Activated CD4-positive, alpha-beta T cell treated with anti-CD3 and anti-CD28 coated beads, Interleukin-2, Interleukin-4, amounts not matched to agents 100 ng/mL and 50 ng/mL, durations not matched to agents 16 hours and 8 hours (primary cell): ENCODE results near the gene SYN1.
"Not testable (repeated sequence)": the region's sequence is repeated elsewhere in the genome, so short reads cannot be mapped to it uniquely, and the experiment has no call there.

Experiments
- DNase-seq: peaks from one replicate; pipeline ENCODE4 v3.0.0-alpha.2; 2020; ENCODE audit warnings: low spot score

Gene SYN1

GRCh38 chrX:47619486-47620302, at the start of gene SYN1:
TSS of gene SYN1 (minus strand) at chrX:47619857. CDS start at chrX:47619728, 129 bp downstream.
- DNase-seq = peak; percentile 58

- not testable (repeated sequence) for DNase-seq
Measured at GRCh38 chrX:47665797-47666196, 46.1 kb upstream of the SYN1 start.

- DNase-seq = no peak
Measured at GRCh38 chrX:47664737-47665136, 45.1 kb upstream of the SYN1 start.

GRCh38 chrX:47662144-47662657, 42.5 kb upstream of the SYN1 start:
- peak; percentile 83 for DNase-seq

- DNase-seq = no peak
Measured at GRCh38 chrX:47661539-47661938, 41.9 kb upstream of the SYN1 start.

- DNase-seq = no peak
Measured at GRCh38 chrX:47659421-47659726, 39.7 kb upstream of the SYN1 start.

- peak; percentile 93 for DNase-seq
Measured at GRCh38 chrX:47658684-47659420, 39.2 kb upstream of the SYN1 start, which contains the start of gene UXT. TSS of gene UXT (minus strand) at chrX:47659180. CDS start at chrX:47658927, 253 bp downstream.

GRCh38 chrX:47658301-47658683, 38.6 kb upstream of the SYN1 start:
- DNase-seq = no peak

- no peak for DNase-seq
Measured at GRCh38 chrX:47651043-47651905, 31.6 kb upstream of the SYN1 start.

GRCh38 chrX:47650164-47651042, 30.7 kb upstream of the SYN1 start, which contains the start of gene ELK1:
TSS of gene ELK1 (minus strand) at chrX:47650563. CDS start at chrX:47641441, 9,122 bp downstream.
- DNase-seq = peak; percentile 91

GRCh38 chrX:47649781-47650163, 30.1 kb upstream of the SYN1 start:
- no peak for DNase-seq

- no peak for DNase-seq
Measured at GRCh38 chrX:47649271-47649670, 29.6 kb upstream of the SYN1 start.

- peak; percentile 26 for DNase-seq
Measured at GRCh38 chrX:47648376-47648775, 28.7 kb upstream of the SYN1 start.

GRCh38 chrX:47646636-47647035, 27.0 kb upstream of the SYN1 start:
- no peak for DNase-seq

- no peak for DNase-seq
Measured at GRCh38 chrX:47645530-47645929, 25.9 kb upstream of the SYN1 start.

- DNase-seq = no peak
Measured at GRCh38 chrX:47644557-47645091, 25.0 kb upstream of the SYN1 start.

GRCh38 chrX:47643926-47644325, 24.3 kb upstream of the SYN1 start:
- no peak for DNase-seq

- DNase-seq = no peak
Measured at GRCh38 chrX:47638816-47639215, 19.2 kb upstream of the SYN1 start.

- peak; percentile 30 for DNase-seq
Measured at GRCh38 chrX:47637546-47638195, 18.0 kb upstream of the SYN1 start.

- peak; percentile 22 for DNase-seq
Measured at GRCh38 chrX:47634871-47635575, 15.4 kb upstream of the SYN1 start.
